Measurements from ENCODE around the gene MYO1D.

Gene MYO1D

DNA sequence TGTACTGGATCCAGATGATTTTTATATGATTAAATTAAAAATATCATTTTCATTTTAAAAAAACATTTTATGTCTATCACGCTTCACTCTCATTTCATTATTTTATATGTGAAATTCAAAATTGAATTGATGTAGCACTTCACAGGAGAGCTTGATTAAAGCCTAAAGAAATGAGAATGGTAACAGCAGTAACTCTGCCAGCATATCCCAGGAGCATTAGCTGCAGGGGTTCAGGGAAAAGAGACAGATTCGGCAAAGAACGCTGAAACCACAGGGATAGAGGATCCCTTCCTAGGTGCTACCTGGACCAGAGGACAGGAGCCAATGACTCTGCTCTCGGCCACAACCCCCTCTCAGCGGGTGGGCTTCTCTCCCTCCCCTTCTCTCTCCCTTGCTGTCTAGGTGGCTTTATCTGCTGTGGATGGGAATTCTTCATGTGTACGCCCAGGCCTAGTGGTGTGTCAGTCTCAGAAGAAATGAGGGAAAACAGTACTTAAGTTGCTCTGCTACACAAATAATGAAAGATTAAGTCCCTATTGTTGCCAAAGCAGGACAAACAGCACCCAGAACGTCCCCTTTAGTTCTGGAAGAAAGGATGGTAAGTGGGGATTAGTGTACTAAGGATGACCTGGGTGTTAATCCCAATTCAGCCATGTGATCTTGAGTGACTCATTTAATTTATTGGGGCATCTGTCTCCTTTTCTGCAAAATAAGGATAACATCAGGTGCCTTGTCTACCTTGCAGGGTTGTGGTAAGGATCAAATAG, 266.9 kb downstream of the MYO1D start:
- no peak for DNase-seq

DNA sequence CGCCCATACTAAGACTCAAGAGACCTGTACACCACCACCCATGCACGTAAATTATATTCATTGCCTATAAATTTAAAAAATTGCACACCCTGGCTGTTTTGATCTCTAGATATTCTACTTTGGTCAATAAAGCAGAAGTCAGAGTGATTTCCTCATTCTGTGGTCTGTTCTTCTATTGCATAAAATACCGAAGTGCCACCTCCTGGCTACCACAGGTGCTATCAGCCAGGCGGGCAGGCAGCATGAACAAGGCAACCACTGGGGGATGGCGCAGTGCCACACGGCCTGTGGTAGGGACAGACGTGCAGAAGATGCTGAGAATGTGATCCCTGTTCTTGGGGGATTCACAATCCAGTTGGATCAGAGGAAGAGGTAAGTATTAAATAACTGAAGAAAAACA, 267.8 kb downstream of the MYO1D start:
- no peak for DNase-seq

DNA sequence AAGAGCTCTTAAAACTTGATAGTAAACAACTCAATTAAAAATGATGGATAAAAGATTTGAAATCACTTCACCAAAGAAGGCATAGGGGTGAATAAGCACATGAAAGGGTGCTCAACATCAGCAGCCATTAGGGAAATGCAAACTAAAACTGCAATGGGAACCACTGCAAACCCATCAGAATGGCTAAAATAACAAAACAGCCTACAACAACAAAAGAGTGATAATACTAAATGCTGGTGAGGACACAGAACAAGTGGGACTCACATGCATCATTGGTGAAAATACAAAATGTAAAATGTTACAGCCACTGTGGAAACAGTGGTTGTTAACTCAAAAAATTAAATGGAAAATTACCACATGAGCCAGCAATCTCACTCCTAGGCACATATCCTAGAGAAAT, 268.7 kb downstream of the MYO1D start:
- no peak for DNase-seq

DNA sequence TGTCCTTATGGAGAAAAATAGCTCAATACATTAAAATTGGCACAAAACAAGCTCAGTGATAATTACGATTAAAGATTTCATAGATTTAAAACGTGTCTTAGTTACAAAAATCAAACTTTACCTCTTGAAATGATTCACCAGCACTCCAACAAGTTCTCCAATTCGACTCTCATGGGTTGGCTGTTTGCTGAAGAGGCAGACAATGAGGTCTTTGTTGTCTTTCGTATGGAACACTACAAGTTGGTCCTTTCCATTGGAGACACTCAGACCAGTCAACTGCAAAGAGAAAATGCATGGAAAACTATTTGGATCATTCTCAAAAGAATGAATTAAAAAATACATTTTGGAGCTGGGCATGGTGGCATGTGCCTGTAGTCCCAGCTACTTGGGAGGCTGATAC, 272.0 kb downstream of the MYO1D start:
- DNase-seq = no peak

DNA sequence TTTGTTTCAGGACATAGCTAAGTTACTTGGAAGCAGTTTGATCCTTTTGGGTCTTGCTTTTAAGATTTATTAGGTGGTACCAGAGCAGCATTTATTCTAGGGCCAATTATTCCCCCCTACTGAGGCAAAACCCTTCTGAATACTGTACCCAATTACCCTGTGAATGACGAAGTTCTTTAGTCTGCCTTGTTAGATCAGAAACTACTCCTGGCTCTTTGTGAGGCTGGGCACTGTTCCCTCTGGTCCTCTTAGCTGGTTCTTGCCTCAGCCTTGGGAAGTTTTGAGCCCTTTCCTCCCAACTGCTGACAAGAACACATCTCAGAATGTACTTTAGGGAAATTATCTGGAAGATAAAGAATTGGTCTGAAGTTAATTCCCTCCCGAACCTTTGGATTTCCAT, 274.5 kb downstream of the MYO1D start:
- no peak for DNase-seq

DNA sequence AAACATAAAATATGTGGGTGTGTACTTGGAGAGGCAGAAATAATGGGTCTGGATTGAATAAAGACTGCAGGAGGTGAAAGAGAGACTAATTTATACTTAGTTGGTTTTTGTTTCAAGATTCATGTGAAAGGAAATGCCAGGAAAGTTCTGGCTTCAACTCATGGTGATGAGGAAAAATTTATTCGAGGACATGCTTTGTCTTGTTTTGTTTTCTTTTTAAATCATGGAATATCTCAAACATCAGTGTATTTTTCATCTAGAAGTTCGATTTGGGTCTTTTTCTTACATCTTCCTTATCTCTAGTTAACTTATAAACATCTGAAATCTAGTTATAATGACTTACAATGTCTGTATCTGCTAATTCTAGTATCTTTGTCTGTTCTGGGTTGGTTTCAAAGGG, 275.1 kb downstream of the MYO1D start:
- DNase-seq = no peak

DNA sequence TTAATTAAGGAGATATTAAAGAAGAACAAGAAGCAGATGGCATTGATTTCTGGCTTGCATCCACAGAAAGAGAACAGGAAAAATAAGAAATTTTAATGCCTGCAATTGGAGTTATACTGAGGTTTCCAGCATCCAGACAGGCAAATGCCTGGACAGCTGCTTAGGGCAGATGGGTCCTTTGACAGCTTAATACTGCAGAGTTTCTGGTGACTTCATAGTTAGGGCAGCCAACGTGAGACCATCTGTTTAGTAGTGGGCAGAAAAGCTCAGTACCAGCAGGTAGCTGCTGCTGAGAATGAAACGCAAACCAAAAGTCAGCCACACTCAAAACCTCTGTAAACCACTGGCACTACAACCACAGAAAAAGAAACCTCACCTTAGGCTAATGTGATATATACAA, 280.3 kb downstream of the MYO1D start:
- no peak for DNase-seq

DNA sequence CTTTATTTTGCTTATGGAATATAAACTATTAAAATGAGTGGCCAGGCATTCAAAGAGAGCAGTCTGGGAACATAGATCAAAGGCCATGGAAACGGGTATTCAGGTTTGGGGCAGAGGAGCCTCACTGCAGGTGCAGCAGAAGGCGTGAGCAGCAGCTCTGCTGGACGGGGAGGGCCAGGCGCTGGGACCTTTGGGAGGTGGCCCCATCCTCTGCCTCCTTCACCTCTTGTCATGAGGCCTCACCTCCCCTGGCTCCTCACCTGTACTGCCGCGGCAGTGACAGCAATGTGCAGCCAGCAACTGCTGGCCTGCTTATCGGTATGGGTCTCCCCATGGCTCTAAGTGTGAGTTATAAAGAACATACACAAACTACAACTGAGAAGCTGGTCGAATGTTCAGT, 280.7 kb downstream of the MYO1D start:
- no peak for DNase-seq

DNA sequence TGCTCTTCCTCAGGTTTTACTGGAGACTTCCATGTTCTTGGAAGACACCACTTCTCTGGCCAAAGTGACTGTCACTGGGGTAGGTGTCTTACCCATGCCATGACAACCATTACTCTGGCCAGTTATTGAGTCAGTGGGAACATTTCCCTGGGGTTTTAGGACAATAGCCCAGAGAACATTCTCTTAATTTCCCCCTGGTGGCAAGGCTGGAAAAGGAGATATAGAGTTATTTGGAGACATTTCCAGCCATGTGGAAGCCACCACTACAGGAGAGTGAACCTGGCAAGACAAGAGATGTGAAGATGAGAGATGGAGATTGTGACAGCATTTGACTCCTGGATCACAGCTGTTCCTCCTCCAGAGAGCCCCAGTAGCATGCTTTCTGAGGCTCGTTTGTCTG, 283.9 kb downstream of the MYO1D start:
- no peak for DNase-seq

DNA sequence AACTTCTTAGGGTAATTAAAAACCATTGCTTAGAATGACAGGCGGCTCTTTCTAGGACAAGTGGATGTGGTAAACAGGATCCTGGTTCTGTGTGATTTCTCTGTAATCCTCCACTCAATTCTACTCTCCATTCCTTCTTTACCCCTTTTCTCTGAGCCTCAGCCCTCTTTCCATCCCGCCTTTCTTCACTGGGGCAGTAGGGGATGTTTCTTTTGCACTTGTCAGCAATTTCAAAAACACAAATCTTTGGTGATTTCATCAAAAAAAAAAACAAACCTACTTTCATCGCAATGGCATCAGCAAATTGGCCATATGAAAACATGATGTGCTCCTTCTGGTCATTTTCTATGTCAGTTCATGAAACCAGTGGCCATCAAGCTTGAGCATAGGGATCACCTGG, 285.5 kb downstream of the MYO1D start:
- no peak for DNase-seq

DNA sequence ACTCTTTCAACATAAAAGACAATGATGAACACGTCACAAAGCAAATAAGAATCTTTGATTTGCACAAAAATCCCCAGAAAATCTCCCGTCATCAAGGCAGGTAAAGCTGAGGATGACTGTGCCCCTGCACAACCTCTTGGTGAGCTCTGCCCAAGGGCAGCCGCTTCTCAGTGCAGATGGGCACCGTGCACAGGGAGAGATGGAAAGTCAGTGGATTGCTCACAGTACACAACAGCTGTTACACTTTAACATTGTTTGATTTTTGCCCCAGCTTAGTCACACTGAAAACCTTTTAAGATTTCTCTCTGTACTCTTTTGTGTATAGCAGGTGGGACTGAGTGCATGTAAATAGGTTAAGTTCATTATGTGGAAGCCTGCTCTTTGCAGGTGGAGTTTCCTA, 285.9 kb downstream of the MYO1D start:
- peak; percentile 63 for DNase-seq

DNA sequence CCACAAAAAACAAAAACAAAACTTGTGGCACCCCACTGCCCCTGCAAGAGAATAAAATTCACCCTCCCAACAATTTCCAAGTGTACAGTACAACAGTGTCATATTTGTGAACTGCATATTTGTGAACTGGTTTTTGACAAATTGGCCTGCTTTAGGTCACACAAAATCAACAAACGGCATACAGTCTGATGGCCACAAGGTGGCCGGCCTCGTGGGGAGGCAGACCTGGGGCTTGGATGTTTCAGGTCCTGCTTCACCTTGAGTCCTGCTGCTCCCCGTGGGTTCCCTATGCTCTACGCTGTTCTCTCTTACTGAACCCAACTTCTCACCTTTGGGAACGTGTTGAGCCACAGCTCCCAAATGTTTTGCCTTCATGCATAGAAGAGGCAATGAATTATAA, 287.9 kb downstream of the MYO1D start:
- no peak for DNase-seq

DNA sequence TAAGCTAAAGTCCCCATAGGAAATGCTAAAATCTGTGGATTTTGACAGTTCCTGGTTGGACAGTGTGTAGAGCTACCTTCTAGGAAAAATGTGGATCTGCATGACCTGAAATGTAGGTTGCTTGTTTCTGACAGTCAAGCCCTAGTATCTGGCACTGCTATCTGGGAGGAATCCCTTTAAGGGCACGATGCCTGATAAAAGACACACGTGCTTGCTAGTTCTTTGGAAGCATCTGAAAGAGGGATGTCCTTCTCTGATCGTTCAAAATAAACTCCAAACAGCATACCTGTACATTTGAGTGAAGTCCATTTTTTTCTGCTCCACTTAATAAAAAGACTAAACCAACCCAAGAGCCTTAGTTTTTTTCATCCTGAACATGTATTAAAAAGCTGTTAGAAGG, 288.8 kb downstream of the MYO1D start:
- DNase-seq = no peak

DNA sequence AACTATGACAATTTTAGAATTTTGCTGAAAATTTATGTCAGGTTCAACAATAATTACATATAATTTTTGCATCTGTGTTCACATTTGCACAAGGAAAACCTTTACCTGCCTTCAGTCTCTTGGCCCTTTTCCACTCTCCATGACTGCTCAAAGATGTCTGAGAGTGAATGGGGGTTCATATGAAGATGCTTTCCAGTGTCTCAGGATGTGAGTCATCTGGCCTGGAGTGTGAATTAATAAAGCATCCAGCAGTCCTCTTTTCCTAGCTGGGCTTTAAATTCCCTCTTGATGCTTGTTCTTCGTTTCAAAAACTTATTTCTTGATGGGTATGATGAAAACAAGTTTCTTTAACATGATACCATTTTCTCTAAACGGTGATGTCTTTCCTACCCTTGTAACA, 290.3 kb downstream of the MYO1D start:
- DNase-seq = no peak

DNA sequence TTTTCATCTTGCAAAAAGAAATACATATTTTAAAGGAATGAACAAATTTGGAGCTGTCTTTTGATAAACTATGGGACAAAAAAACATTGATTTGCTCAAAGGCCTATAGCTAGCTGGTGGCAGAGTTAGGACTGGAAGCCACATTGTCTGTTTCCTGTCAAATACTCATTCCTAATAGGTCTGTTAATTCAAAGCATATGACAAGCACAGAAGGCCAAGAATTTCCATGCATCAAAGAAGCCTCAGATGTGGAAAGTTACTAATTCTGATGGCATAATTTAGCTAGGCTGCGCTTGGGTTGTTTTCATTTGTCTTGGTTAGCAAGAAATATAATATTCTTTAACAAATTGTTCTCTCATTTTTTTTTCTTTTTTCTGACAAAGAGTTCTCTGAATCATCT, 292.1 kb downstream of the MYO1D start:
- DNase-seq = no peak

DNA sequence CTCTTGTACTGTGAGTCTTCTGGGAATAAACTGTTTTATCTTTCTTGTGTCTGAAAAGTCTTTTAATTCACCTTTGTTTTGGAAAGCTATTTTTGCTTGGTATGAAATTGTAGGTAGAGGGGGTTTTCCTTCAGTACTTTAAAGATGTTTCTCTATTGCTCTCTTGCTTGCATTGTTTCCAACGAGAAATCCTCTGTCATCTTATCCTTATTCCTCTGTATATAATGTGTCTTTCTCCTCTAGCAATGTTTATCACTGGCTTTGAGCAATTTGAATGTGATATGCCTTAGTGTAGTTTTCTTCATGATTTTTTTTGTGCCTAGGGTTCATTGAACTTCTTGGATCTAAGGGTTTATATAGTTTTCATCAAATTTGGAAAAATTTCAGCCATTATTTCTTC, 293.9 kb downstream of the MYO1D start:
- DNase-seq = no peak

DNA sequence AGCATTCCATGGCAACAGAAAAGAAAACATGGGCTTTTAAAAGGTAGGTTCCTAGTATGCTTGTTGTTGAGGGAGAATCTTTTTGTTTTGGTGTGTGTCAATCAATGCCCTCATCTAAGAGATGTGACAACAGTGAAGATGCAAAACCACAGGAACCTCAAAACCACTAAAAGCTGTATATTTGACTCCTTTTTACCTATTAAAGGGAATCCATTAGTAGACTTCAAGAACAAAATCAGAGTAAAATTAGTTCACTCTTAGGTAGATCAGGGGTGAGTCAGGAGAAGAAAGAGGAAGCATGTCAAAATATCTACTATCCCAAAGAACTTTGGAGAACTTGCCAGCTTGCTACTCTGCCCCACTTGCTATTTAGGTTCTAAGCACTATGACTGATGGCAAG, 301.1 kb downstream of the MYO1D start:
- no peak for DNase-seq

DNA sequence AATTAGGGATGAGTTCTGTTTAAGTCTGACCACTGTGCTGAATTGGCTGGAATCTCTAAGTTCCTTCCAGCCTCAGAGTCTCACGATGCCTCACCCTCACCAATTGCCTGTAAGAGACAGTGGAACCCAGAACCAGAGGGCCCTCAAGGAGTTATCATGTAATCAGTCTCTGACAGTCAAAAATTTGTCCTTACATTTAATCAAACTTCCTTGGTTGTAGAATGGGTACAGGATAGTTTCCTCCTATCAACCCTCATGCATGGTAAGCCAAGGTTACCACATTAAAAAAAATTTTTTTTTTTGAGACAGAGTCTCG, 306.9 kb downstream of the MYO1D start:
- no peak for DNase-seq

DNA sequence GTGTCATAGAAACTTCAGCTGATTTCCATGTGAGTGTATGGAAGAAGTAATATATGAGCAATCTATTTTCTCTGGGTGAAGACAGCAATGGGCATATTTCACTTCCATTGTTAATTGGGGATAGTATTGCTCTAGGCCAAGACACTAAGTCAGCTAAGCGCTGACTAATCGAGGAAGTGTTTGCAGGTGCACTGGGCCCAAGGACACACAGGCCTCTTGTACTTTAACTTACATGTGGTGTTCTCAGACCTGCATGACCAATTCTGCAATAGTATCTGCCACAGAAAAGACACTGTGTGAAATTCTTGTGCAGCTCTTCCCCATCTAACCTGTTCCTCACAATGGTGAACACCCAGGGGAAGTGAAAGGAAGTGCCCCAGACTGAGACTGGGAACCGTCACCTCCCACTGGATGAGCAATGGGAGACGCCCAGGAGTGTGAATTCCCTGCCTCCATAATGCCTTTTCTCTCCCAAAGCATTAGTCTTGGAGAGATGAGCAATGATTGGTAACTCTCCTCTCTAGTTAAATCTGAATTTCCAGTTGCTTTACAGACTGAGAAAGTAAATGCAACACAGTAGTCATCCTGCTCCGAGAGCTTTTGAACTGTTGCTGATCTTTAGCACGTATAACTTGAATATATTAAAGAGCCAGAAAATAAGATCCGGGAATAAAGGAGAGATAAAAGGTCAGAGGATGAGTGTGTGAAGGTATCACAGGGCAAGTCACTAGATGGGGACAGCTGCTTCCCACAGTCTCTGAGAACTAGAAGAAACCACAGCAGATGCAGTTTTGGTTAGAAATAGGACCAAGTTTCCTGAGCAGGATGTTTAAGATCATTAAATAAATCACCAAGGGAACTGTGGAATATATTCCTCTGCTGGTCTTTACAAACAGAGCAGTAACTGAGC, 307.5 kb downstream of the MYO1D start:
- DNase-seq = no peak

DNA sequence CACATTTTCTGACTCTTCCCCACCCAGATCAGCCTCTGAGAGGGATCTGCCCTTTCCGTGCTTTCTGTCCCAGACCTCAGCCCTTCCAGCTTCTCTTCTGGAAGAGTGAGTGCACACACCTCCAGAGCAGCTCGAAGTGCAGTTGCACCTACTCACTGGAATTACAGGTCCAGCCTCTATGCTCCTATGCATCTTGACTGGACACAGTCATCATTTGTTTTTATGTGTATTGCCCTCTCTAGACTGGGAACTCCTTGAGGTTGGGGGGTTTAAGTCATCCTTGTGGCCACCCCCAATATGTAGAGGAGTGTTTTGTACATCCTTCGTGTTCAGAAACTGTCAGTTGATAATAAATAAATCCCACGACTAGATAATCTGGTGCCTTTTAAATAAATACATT, 308.2 kb downstream of the MYO1D start:
- DNase-seq = no peak

DNA sequence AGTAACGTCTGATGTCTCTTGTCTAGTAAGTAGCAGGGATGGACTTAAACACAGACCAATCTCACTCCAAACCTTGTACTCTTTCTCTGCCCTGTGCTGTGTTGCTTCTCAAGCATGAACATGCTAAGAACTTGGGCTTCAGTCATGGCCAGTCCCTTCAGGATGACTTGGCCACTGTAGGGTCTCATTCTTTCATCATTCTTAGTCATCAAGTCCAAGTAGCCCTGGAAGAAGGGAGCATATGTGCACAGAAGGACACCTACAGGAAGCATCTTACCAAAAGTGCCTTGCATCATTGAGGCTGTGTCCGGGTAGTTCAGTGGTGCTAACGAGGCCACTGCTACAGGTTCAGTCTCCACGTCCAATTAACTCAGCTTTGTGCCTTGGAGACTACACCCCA, 309.4 kb downstream of the MYO1D start:
- no peak for DNase-seq

DNA sequence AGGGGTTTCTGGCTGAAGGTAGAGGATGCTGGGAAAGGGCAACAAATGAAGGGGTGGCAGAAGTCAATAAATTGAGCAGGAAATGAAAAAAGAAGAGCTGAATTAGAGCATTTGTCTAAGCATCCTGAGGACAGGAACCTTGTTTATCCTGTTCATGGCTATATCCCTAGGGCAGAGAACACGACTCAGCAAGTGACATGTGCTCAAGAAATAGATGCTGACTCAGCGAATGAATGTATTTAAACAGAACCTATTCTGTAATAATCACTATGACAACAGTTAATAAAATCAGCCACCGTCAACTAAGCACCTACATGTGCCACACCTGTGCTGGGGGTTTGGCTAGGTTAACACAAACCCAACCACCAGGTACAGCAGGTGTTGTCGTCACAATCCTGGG, 309.8 kb downstream of the MYO1D start:
- no peak for DNase-seq

DNA sequence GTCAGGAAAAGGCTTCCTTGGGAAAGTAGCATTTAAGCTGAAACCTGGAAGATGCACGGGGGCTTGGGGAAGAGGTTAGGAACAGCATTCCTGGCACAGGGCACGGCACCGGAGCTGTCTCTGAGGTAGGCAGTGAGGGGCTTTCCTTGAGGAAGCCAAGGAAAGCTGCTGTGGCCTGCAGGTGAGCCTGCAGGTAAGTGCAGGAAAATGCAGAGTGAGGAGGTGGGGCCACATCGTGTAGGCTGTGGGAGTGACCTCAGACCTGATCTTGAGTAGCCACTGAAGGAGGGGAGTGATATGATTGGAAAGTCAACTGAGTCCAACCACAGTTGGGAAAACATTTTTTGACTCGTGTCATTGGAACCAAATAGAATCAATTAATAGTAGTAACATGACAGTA, 310.6 kb downstream of the MYO1D start:
- DNase-seq = no peak

DNA sequence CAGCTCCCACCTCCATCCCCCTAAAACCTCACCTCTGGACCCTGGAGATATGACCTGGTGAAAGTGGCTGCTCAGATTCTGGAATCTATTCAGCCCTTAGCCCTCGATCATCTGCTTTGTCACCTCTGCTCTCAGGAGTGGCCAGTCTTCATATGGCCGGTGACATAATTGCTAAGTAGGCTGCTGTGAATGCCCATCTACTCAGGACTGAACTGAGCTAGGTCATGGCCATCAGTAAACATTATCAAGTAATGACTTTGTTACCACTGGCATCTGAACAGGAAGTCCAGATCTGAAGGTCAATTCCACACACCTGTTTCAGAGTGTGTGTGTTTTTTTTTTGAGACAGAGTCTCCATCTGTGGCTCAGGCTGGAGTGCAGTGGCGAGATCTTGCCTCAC, 311.5 kb downstream of the MYO1D start:
- no peak for DNase-seq

DNA sequence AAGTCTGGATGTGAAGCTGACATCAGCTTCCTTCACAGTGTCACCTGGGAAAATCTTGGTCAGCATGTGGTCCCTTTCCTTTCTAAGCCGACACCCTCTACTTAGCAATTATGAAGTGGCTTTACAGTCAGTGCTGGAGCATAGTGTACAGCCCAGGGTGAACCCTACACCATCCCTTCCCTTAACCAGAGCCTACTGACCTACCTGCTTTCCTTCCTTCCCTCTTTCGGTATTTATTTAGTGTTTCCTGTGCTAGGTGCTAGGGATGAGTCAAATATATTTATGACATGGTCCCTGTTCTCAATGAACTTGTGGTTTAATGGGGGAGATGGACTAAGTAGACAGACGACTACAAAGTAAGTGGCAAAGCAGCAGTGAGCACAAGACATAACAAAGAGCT, 312.6 kb downstream of the MYO1D start:
- no peak for DNase-seq

All from NCI-H1092 treated with DMSO at 0.1 percent for 48 hours (cell line).